Panc1 (cell line): ENCODE results near the gene ELF3. TPM values are rescaled to one million over a fixed set of nuclear protein-coding genes. Genes with fewer than 3 reads are reported as not detected.
A peak's percentile ranks its signal among the peaks of the same experiment; 100 is the strongest.

Experiments
- ATAC-seq: fragments of 200-7000 bp; cut with Tn5 transposase; 2 replicates; pipeline ENCODE4 v1.9.1; 2020; ENCODE audit warnings: mild to moderate bottlenecking, moderate library complexity
- BruUV-seq: library from RNA; stranded (reverse); fragments of 400-500 nt; replicated peaks from 2 replicates; lab custom pipeline; 2021; lab: Mats Ljungman, UMichigan
- CTCF ChIA-PET: fragments of 300-600 bp; sonication (Branson Sonifier 250); formaldehyde crosslinking; loops from one replicate; lab custom pipeline; 2022; ENCODE audit warnings: antibody characterized with exemption; lab: Charles Lee
- POLR2A ChIA-PET: fragments of 300-600 bp; sonication (Branson Sonifier 250); formaldehyde crosslinking; loops from one replicate; lab custom pipeline; 2022; ENCODE audit warnings: antibody characterized with exemption; lab: Charles Lee
- DNase-seq: peaks from one replicate; pipeline ENCODE4 v3.0.0-alpha.2; 2010; ENCODE audit warnings: low read depth, low spot score
- H3K27ac ChIP-seq: 2 replicates; pipeline ENCODE4 v1.5.1; 2011; ENCODE audit warnings: mild to moderate bottlenecking, low read length, inconsistent platforms
- H3K27me3 ChIP-seq: fragments of 200-500 bp; sonication (Bioruptor generic); 2 replicates; pipeline ENCODE4 v1.6.0; 2014; ENCODE audit warnings: low read length, inconsistent platforms; ENCODE audit not compliant: control insufficient read depth, insufficient read depth
- H3K36me3 ChIP-seq: fragments of 200-500 bp; sonication (Bioruptor generic); 2 replicates; pipeline ENCODE4 v1.5.1; 2014; ENCODE audit warnings: inconsistent platforms, mild to moderate bottlenecking, low read length, moderate library complexity; ENCODE audit not compliant: control insufficient read depth, insufficient read depth
- H3K4me1 ChIP-seq: 2 replicates; pipeline ENCODE4 v1.5.1; 2011; ENCODE audit warnings: inconsistent platforms, mild to moderate bottlenecking, low read length, moderate library complexity; ENCODE audit not compliant: control insufficient read depth, insufficient read depth
- H3K4me3 ChIP-seq, 2 experiments: 2 replicates each; pipeline ENCODE4 v1.5.1; 2011 to 2012; ENCODE audit warnings: low read depth in 2 of 2, low read length in 2 of 2, mild to moderate bottlenecking in 2 of 2, inconsistent platforms in 1 of 2, moderate library complexity in 1 of 2
- H3K9me3 ChIP-seq: fragments of 200-500 bp; sonication (Bioruptor generic); 2 replicates; pipeline ENCODE4 v1.5.1; 2014; ENCODE audit warnings: low read depth, mild to moderate bottlenecking, inconsistent platforms, low read length, moderate library complexity; ENCODE audit not compliant: control insufficient read depth, insufficient read depth
- CTCF ChIP-seq: fragments of 450-650 bp; IDR thresholded peaks from 2 replicates; pipeline ENCODE4 v1.5.1; 2017; ENCODE audit warnings: mild to moderate bottlenecking
- POLR2AphosphoS5 ChIP-seq: IDR thresholded peaks from 2 replicates; pipeline ENCODE4 v1.6.1; 2012; ENCODE audit warnings: mild to moderate bottlenecking, low read depth, low read length, moderate library complexity
- REST ChIP-seq, 2 experiments: IDR thresholded peaks; 2 replicates each; pipeline ENCODE4 v1.6.1; 2011 to 2012; ENCODE audit warnings: low read depth in 2 of 2, control low read depth in 1 of 2, low read length in 1 of 2, mild to moderate bottlenecking in 1 of 2, moderate library complexity in 1 of 2; ENCODE audit not compliant: insufficient read depth in 1 of 2
- SIN3A ChIP-seq: IDR thresholded peaks from 2 replicates; pipeline ENCODE4 v1.6.1; 2012; ENCODE audit warnings: low read depth, mild to moderate bottlenecking, low read length, moderate library complexity, borderline replicate concordance; ENCODE audit not compliant: insufficient read depth
- TCF7L2 ChIP-seq: IDR thresholded peaks from 2 replicates; pipeline ENCODE4 v1.6.1; 2011; ENCODE audit warnings: mild to moderate bottlenecking, low read depth, low read length, inconsistent platforms
- in situ Hi-C: cut with HindIII; loops from 2 replicates; pipeline ENCODE4 v1.10.0; 2016; ENCODE audit warnings: low sequenced_read_pairs, low pct_unique_long_range_greater_than_20kb
- intact Hi-C: fragments of 100-400 bp; cut with micrococcal nuclease; formaldehyde crosslinking; loops from one replicate; pipeline ENCODE4 v1.10.0; 2022; ENCODE audit not compliant: unreplicated experiment
- total RNA-seq: library from RNA; stranded (reverse); gene quantifications from one replicate; pipeline ENCODE4 v1.2.1, GENCODE V29; 2021; ENCODE audit not compliant: unreplicated experiment

Gene ELF3
- total RNA-seq, 1 experiment from 2014 or later, result 126 TPM

GRCh38 chr1:202002507-202002906, 7.9 kb upstream of the ELF3 start:
- CTCF ChIA-PET, result no interaction called here

GRCh38 chr1:202004711-202005110, 5.7 kb upstream of the ELF3 start:
- POLR2A ChIA-PET, result no interaction called here

More at GRCh38 chr1:202002507-202002906, 7.9 kb upstream of the ELF3 start:
- Histone ChIP-seq H3K4me3 (no peak overlapping the region), H3K4me1 (peaks cover 21% of the 10 kb centered on the region), H3K36me3 (peaks cover 13% of the 10 kb centered on the region), H3K27ac (no peak overlapping the region), H3K9me3 (no peaks in the 10 kb centered on the region), H3K27me3 (no peaks in the 10 kb centered on the region)
- POLR2A ChIA-PET, result no interaction called here
- ATAC-seq (no peak), DNase-seq (no peak)
- 0 out of 2 replicates have a peak, but pooled peaks have one; percentile 13 for TF ChIP-seq CTCF
- TF ChIP-seq POLR2AphosphoS5, result no peak
- intact Hi-C loops (no loop called here), in situ Hi-C loops (no loop called here)
- BruUV-seq, result no TSS peak

More at GRCh38 chr1:202004711-202005110, 5.7 kb upstream of the ELF3 start:
- BruUV-seq, result no TSS peak
- DNase-seq, result no peak
- CTCF ChIA-PET, result interaction anchor here (0.6 to 1.2 kb wide), 3 partner anchors 32 to 114 kb away, joined by 3 to 4 read pairs (median 4); no protein-coding TSS in a partner anchor
- in situ Hi-C loops (no loop called here), intact Hi-C loops (no loop called here)
- H3K9me3 ChIP-seq, result no peaks in the 10 kb centered on the region
- no peak overlapping the region for H3K27ac ChIP-seq
- H3K27me3 ChIP-seq, result no peaks in the 10 kb centered on the region
- TF ChIP-seq CTCF, result no peak
- no peak for TF ChIP-seq POLR2AphosphoS5
- no peak for TF ChIP-seq SIN3A
- TF ChIP-seq REST (IDR thresholded peaks at IDR 0.05; ENCODE audit: insufficient read depth in 1 of 2, low read depth in 2 of 2, low read length in 1 of 2), result no peak
- TF ChIP-seq TCF7L2, result no peak
- ATAC-seq, result no peak
- H3K36me3 ChIP-seq, result peaks cover 11% of the 10 kb centered on the region
- H3K4me1 ChIP-seq, result peaks cover 37% of the 10 kb centered on the region
- H3K4me3 ChIP-seq, result no peak overlapping the region
